Hepatocyte (in vitro differentiated cells): Measurements from ENCODE around the gene FXR2. TPM values are rescaled to one million over a fixed set of nuclear protein-coding genes. Genes with fewer than 3 reads are reported as not detected.
"Not testable (repeated sequence)": the region's sequence is repeated elsewhere in the genome, so short reads cannot be mapped to it uniquely, and the experiment has no call there.

ENCODE experiments used
- DNase-seq: peaks from one replicate; pipeline ENCODE4 v3.0.0-alpha.2; 2016; ENCODE audit warnings: low spot score
- H2AFZ ChIP-seq: fragments of 200-600 bp; sonication (generic); 2 replicates; pipeline ENCODE4 v1.6.0; 2016; ENCODE audit warnings: antibody characterized with exemption, mild to moderate bottlenecking
- H3K27ac ChIP-seq: fragments of 200-600 bp; sonication (generic); 2 replicates; pipeline ENCODE4 v1.5.1; 2016; ENCODE audit warnings: mild to moderate bottlenecking
- H3K27me3 ChIP-seq: fragments of 200-600 bp; sonication (generic); 2 replicates; pipeline ENCODE4 v1.6.1; 2016
- H3K36me3 ChIP-seq: fragments of 200-600 bp; sonication (generic); replicated peaks from 2 replicates; pipeline ENCODE4 v1.5.1; 2016; ENCODE audit warnings: low read depth; ENCODE audit not compliant: insufficient read depth
- H3K4me1 ChIP-seq: fragments of 200-600 bp; sonication (generic); 2 replicates; pipeline ENCODE4 v1.5.1; 2016; ENCODE audit warnings: mild to moderate bottlenecking, moderate library complexity; ENCODE audit not compliant: insufficient read depth
- H3K4me2 ChIP-seq: fragments of 200-600 bp; sonication (generic); 2 replicates; pipeline ENCODE4 v1.6.0; 2016
- H3K4me3 ChIP-seq: fragments of 200-600 bp; sonication (generic); 2 replicates; pipeline ENCODE4 v1.5.1; 2016; ENCODE audit warnings: mild to moderate bottlenecking
- H3K79me2 ChIP-seq: fragments of 200-600 bp; sonication (generic); 2 replicates; pipeline ENCODE4 v1.6.0; 2017; ENCODE audit warnings: mild to moderate bottlenecking
- H3K9me2 ChIP-seq: fragments of 200-600 bp; sonication (generic); replicated peaks from 2 replicates; pipeline ENCODE4 v1.6.0; 2017; ENCODE audit warnings: mild to moderate bottlenecking; ENCODE audit not compliant: insufficient read depth
- H3K9me3 ChIP-seq: fragments of 200-600 bp; sonication (generic); 2 replicates; pipeline ENCODE4 v1.5.1; 2016; ENCODE audit warnings: low read depth, mild to moderate bottlenecking
- H4K20me1 ChIP-seq: fragments of 200-600 bp; sonication (generic); 2 replicates; pipeline ENCODE4 v1.6.0; 2016; ENCODE audit warnings: mild to moderate bottlenecking; ENCODE audit not compliant: insufficient read depth, poor library complexity, severe bottlenecking
- CTCF ChIP-seq: fragments of 200-600 bp; sonication (generic); IDR thresholded peaks from 2 replicates; pipeline ENCODE4 v1.5.1; 2016; ENCODE audit warnings: antibody characterized with exemption, mild to moderate bottlenecking; ENCODE audit not compliant: poor library complexity
- EZH2 ChIP-seq: fragments of 200-600 bp; sonication (generic); IDR thresholded peaks from 2 replicates; pipeline ENCODE4 v1.6.1; 2016; ENCODE audit warnings: antibody characterized with exemption, mild to moderate bottlenecking, borderline replicate concordance
- EZH2phosphoT487 ChIP-seq: fragments of 200-600 bp; sonication (generic); IDR thresholded peaks from one replicate; pipeline ENCODE4 v1.6.1; 2018; ENCODE audit warnings: antibody characterized with exemption, mild to moderate bottlenecking, low read depth, moderate library complexity; ENCODE audit not compliant: unreplicated experiment, severe bottlenecking
- WGBS: methylation state at CpG from one replicate; pipeline ENCODE4 v1.1.6; 2016; ENCODE audit warnings: low lambda C conversion rate; ENCODE audit errors: missing lambda C conversion rate; 5-methylcytosine and 5-hydroxymethylcytosine counted together
- polyA plus RNA-seq: library from polyadenylated mRNA; unstranded; fragments of >200 nt; fragmentation: Nextera tagmentation; extraction: Ambion mirVana; gene quantifications from 2 replicates; pipeline ENCODE4 v1.2.1, GENCODE V29; 2016
- total RNA-seq: library from RNA; depleted of rRNA; stranded (reverse); fragments of >200 nt; gene quantifications from 2 replicates; pipeline ENCODE4 v1.2.3, GENCODE V29; 2014

FXR2 gene
- total and polyA plus RNA-seq, 2 experiments from 2014 or later, result 33.0 to 41.6 TPM

DNA sequence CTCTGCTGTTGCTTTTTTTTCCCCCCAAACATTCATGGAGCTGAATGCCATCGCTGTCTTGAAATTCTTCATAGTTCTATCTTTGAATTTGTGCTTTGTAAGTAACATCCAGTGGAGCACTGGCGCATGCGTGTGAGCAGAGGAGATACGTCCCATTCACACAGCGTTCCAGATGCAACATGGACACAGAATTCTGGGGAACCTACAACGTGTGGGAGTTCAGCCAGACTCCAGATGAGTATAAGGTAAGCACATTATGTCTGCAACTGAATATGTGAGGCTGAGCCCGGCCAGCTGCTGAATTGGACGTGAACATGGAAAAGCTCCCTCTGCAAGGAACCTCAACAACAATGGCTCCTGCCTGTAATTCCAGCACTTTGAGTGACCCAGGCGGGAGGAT, 31.8 kb upstream of the FXR2 start:
- H3K4me1 ChIP-seq, result peaks cover 3% of the 10 kb centered on the region
- TF ChIP-seq EZH2 (no peak), EZH2phosphoT487 (no peak), CTCF (no peak)
- H3K27ac ChIP-seq, result no peak overlapping the region
- H3K79me2 ChIP-seq, result no peaks in the 10 kb centered on the region
- no peak for DNase-seq
- WGBS, result 72% methylated on average over 9 of the region's 9 CpGs
- H3K27me3 ChIP-seq, result peaks cover 14% of the 10 kb centered on the region
- no peaks in the 10 kb centered on the region for H4K20me1 ChIP-seq
- H3K9me2 ChIP-seq, result no peaks in the 10 kb centered on the region
- no peak overlapping the region for H2AFZ ChIP-seq
- no peaks in the 10 kb centered on the region for H3K9me3 ChIP-seq
- H3K4me2 ChIP-seq, result no peak overlapping the region
- no peaks in the 10 kb centered on the region for H3K36me3 ChIP-seq
- no peak overlapping the region for H3K4me3 ChIP-seq

GRCh38 chr17:7644775-7645174, 30.1 kb upstream of the FXR2 start:
- no peaks in the 10 kb centered on the region for H3K9me3 ChIP-seq
- H3K9me2 ChIP-seq, result no peaks in the 10 kb centered on the region
- H3K36me3 ChIP-seq, result no peaks in the 10 kb centered on the region
- no peak overlapping the region for H3K4me2 ChIP-seq
- WGBS, result 93% methylated on average over 4 of the region's 4 CpGs
- H3K27me3 ChIP-seq, result peaks cover 6% of the 10 kb centered on the region
- no peak overlapping the region for H3K4me3 ChIP-seq
- no peak for TF ChIP-seq EZH2phosphoT487
- no peak for TF ChIP-seq EZH2
- TF ChIP-seq CTCF, result no peak
- no peaks in the 10 kb centered on the region for H4K20me1 ChIP-seq
- H3K4me1 ChIP-seq, result no peaks in the 10 kb centered on the region
- no peak for DNase-seq
- no peaks in the 10 kb centered on the region for H3K79me2 ChIP-seq
- no peak overlapping the region for H2AFZ ChIP-seq
- H3K27ac ChIP-seq, result no peak overlapping the region

DNA sequence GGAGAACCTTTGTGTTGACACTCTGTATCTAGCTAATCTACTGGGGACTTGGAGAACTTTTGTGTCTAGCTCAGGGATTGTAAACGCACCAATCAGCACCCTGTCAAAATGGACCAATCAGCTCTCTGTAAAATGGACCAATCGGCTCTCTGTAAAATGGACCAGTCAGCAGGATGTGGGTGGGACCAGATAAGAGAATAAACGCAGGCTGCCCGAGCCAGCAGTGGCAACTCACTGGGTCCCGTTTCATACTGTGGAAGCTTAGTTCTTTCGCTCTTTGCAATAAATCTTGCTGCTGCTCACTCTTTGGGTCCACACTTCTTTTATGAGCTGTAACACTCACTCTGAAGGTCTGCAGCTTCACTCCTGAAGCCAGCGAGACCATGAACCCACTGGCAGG, 26.9 kb upstream of the FXR2 start:
- H3K4me1 ChIP-seq, H3K36me3 ChIP-seq, H3K79me2 ChIP-seq, H3K27ac ChIP-seq, H3K27me3 ChIP-seq, H3K4me3 ChIP-seq, H3K9me2 ChIP-seq, H4K20me1 ChIP-seq, DNase-seq, H2AFZ ChIP-seq, H3K9me3 ChIP-seq, H3K4me2 ChIP-seq: not testable (repeated sequence)
- 72% methylated on average over 7 of the region's 7 CpGs for WGBS

DNA sequence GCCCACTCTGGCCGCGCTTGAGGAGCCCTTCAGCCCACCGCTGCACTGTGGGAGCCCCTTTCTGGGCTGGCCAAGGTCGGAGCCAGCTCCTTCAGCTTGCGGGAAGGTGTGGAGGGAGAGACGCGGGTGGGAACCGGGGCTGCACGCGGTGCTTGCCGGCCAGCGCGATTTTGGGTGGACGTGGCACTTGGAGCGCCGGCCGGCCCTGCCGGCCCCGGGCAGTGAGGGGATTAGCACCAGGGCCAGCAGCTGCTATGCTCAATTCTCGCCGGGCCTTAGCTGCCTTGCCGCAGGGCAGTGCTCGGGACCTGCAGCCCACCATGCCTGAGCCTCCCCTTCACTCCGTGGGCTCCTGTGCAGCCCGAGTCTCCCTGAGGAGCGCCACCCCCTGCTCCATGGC, 26.1 kb upstream of the FXR2 start:
- Histone ChIP-seq H3K36me3 (no peaks in the 10 kb centered on the region), H3K4me3 (no peak overlapping the region), H3K9me3 (no peaks in the 10 kb centered on the region), H4K20me1 (no peaks in the 10 kb centered on the region), H3K79me2 (no peaks in the 10 kb centered on the region), H3K27me3 (no peaks in the 10 kb centered on the region), H3K4me1 (no peaks in the 10 kb centered on the region), H3K4me2 (no peak overlapping the region), H2AFZ (no peak overlapping the region), H3K27ac (no peak overlapping the region), H3K9me2 (no peaks in the 10 kb centered on the region)
- no peak for TF ChIP-seq EZH2
- no peak for TF ChIP-seq EZH2phosphoT487
- TF ChIP-seq CTCF, result no peak
- WGBS, result 99% methylated on average over 24 of the region's 26 CpGs
- DNase-seq, result no peak
